Transverse colon (tissue), 4 donors: ENCODE measurements around the gene SSRP1. TPM values are rescaled to one million over a fixed set of nuclear protein-coding genes. Genes with fewer than 3 reads are reported as not detected.

ENCODE experiments used
- DNase-seq: peaks from one replicate; pipeline ENCODE4 v3.0.0-alpha.2; 2019
- H3K27ac ChIP-seq, 4 donors: fragments of 200-600 bp; sonication (generic); 2 replicates each; pipeline ENCODE4 v1.5.1; 2016 to 2018; ENCODE audit warnings: inconsistent platforms in 4 of 4
- H3K27me3 ChIP-seq: fragments of 200-600 bp; sonication (generic); 2 replicates; pipeline ENCODE4 v1.5.1; 2017; ENCODE audit warnings: inconsistent platforms
- H3K36me3 ChIP-seq, 4 donors: fragments of 200-600 bp; sonication (generic); 2 replicates each; pipeline ENCODE4 v1.5.1; 2017 to 2019; ENCODE audit warnings: inconsistent platforms in 4 of 4
- H3K4me1 ChIP-seq, 4 donors: fragments of 200-600 bp; sonication (generic); 2 replicates each; pipeline ENCODE4 v1.5.1; 2017 to 2020; ENCODE audit warnings: inconsistent platforms in 4 of 4
- H3K4me3 ChIP-seq, 4 donors: fragments of 200-600 bp; sonication (generic); 1 replicate in 1 of 4; 2 replicates in 3 of 4; pipeline versions ENCODE4 v1.5.1 to v1.6.1; 2017 to 2019; ENCODE audit warnings: inconsistent platforms in 4 of 4
- H3K9me3 ChIP-seq, 2 donors: fragments of 200-600 bp; sonication (generic); 2 replicates each; pipeline ENCODE4 v1.5.1; 2017 to 2019; ENCODE audit warnings: inconsistent platforms in 2 of 2
- CTCF ChIP-seq, 5 experiments: fragments of 200-600 bp in 3 of 5; fragments of 450-650 bp in 2 of 5; sonication (generic) in 3 of 5; IDR thresholded peaks; 1 replicate in 2 of 5; 2 replicates in 3 of 5; pipeline ENCODE4 v1.5.1; 2016 to 2017; ENCODE audit warnings: antibody characterized with exemption in 5 of 5, inconsistent platforms in 3 of 5, mild to moderate bottlenecking in 2 of 5, moderate library complexity in 1 of 5
- EP300 ChIP-seq: sonication (generic); formaldehyde crosslinking; IDR thresholded peaks from one replicate; pipeline ENCODE4 v1.6.1; 2017; ENCODE audit warnings: antibody characterized with exemption, low read depth
- POLR2A ChIP-seq: fragments of 450-650 bp; IDR thresholded peaks from one replicate; pipeline ENCODE4 v1.6.1; 2016; ENCODE audit warnings: antibody characterized with exemption, mild to moderate bottlenecking, moderate library complexity
- POLR2AphosphoS5 ChIP-seq, 3 donors: sonication (generic); formaldehyde crosslinking; IDR thresholded peaks; one replicate each; pipeline ENCODE4 v1.6.1; 2016; ENCODE audit warnings: antibody characterized with exemption in 3 of 3
- WGBS, 2 donors: methylation state at CpG; one replicate each; pipeline ENCODE4 v1.1.5; 2018; ENCODE audit warnings: low coverage in 1 of 2; 5-methylcytosine and 5-hydroxymethylcytosine counted together
- in situ Hi-C, 4 donors: fragments of 200-750 bp; cut with MboI; loops; one replicate each; pipeline versions ENCODE4 v1.15.0 to v1.15.1; 2017; ENCODE audit warnings: low sequenced_read_pairs in 3 of 4, low pct_ligation_motif_present in 1 of 4, low pct_unique_long_range_greater_than_20kb in 1 of 4
- intact Hi-C: fragments of 100-400 bp; cut with DNase I; formaldehyde crosslinking; loops from one replicate; pipeline ENCODE4 v1.15.1; 2023; ENCODE audit warnings: low total_unique reads
- total RNA-seq, 4 donors: library from RNA; depleted of rRNA; stranded (reverse); fragments of >200 nt; gene quantifications; one replicate each; pipeline ENCODE4 v1.1.0, GENCODE V29; 2016

SSRP1 gene
- total RNA-seq, 4 donors from 2014 or later = 32.0 to 59.4 (median 45.5) TPM

DNA sequence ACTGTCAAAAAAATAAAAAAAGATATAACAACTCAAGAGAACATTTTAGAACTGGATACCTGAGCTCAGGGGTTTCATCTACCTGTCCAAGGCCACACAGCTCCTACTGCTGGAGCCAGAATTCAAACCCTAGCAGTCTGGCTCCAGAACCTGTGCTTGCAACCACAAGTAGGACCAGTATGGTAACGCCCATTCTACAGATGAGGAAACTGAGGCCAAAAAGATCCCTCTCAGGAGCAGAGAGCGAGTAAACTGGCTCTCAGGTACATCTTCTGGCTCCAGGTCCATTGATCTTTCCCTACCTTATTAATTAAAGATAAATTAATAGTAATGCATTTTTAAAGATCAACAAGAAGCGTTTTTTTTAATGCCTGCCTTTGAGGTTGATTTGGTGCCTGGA is 21.6 kb upstream of the SSRP1 start:
- no peaks in the 10 kb centered on the region for H3K9me3 ChIP-seq
- intact Hi-C loops = no loop called here
- H3K4me1 ChIP-seq = peaks cover 0 to 4% (median 0%) of the 10 kb centered on the region in 4 donors
- no peaks in the 10 kb centered on the region for H3K36me3 ChIP-seq
- in situ Hi-C loops = no loop called here
- TF ChIP-seq POLR2A (no peak), CTCF (IDR thresholded peaks at IDR 0.05) (no peak), POLR2AphosphoS5 (IDR thresholded peaks at IDR 0.05) (no peak), EP300 (no peak)
- WGBS, 2 donors = 81 to 86% methylated on average over 3 of the region's 3 CpGs
- H3K4me3 ChIP-seq = no peak overlapping the region
- H3K27me3 ChIP-seq = no peaks in the 10 kb centered on the region
- DNase-seq = no peak
- peak overlapping the region in 1 of 4 donors; percentile 2 for H3K27ac ChIP-seq

DNA sequence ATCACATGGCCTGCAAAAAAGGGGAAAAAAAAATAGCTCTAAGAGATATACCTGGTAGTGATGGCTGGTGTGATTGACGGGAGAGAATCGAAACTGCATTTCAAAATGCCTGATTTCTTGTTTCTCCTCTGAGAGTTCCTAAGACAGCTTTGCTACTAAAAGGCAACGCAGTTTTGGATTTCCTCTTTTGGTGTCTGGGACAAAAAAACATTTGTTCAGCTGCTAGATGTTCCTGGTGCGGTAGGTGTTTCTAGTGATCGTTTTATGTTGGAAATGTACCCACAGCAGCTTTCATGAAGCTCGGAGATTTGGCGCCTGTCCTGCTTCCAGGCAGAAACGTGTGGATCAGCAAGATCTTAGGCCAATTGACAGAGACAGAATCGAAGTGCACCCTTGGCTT is 20.6 kb upstream of the SSRP1 start:
- Histone ChIP-seq H3K36me3 (no peaks in the 10 kb centered on the region), H3K27ac (no peak overlapping the region), H3K9me3 (no peaks in the 10 kb centered on the region), H3K4me3 (no peak overlapping the region), H3K27me3 (no peaks in the 10 kb centered on the region), H3K4me1 (peaks cover 0 to 4% (median 0%) of the 10 kb centered on the region in 4 donors)
- 65 to 69% methylated on average over 3 to 9 of the region's 9 CpGs for WGBS, 2 donors
- no peak for DNase-seq
- intact Hi-C loops (no loop called here), in situ Hi-C loops (no loop called here)
- TF ChIP-seq CTCF (IDR thresholded peaks at IDR 0.05) = no peak

GRCh38 chr11:57354699-57355098 is 19.0 kb upstream of the SSRP1 start:
- H3K27me3 ChIP-seq = no peaks in the 10 kb centered on the region
- H3K4me3 ChIP-seq = no peak overlapping the region
- WGBS, 2 donors = 84 to 90% methylated on average over 3 to 6 of the region's 6 CpGs
- no peak for TF ChIP-seq POLR2A
- TF ChIP-seq EP300 = no peak
- no peak for TF ChIP-seq CTCF (IDR thresholded peaks at IDR 0.05)
- no peak for TF ChIP-seq POLR2AphosphoS5 (IDR thresholded peaks at IDR 0.05)
- no peak for DNase-seq
- no peaks in the 10 kb centered on the region for H3K36me3 ChIP-seq
- no peak overlapping the region for H3K27ac ChIP-seq
- intact Hi-C loops (no loop called here), in situ Hi-C loops (no loop called here)
- H3K4me1 ChIP-seq = peaks cover 0 to 4% (median 2%) of the 10 kb centered on the region in 4 donors
- no peaks in the 10 kb centered on the region for H3K9me3 ChIP-seq

DNA sequence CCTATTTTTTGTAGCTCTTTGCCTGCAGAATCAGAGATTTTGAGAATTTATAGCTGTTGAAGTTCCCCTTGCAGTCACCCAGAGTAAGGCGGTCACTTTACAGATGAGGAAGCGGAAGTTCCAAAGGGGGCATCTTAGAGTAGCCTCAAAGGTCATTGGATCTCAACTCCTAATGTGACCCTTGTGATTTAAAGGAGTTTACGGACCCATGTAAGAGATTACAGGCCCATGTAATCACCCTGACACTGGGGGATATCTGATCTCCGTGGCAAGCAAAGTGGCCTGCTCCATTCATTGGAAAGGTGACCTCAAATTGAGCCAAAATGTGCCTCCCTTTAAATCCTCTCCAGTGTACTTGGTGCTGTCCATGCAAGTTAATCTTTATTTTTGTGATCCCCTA is 18.2 kb upstream of the SSRP1 start:
- no peak for DNase-seq
- in situ Hi-C loops (no loop called here), intact Hi-C loops (no loop called here)
- H3K27me3 ChIP-seq = no peaks in the 10 kb centered on the region
- H3K4me1 ChIP-seq = peaks cover 0 to 6% (median 2%) of the 10 kb centered on the region in 4 donors
- no peaks in the 10 kb centered on the region for H3K36me3 ChIP-seq
- H3K9me3 ChIP-seq = no peaks in the 10 kb centered on the region
- H3K27ac ChIP-seq = no peak overlapping the region
- H3K4me3 ChIP-seq = no peak overlapping the region
- WGBS, 2 donors = 75 to 81% methylated on average over 3 to 4 of the region's 4 CpGs
- TF ChIP-seq CTCF (IDR thresholded peaks at IDR 0.05) (no peak), POLR2A (no peak), POLR2AphosphoS5 (IDR thresholded peaks at IDR 0.05) (no peak), EP300 (no peak)
